ENCODE data around the gene C12orf42. TPM values are rescaled to one million over a fixed set of nuclear protein-coding genes. Genes with fewer than 3 reads are reported as not detected.

The C12orf42 gene
- total and polyA plus RNA-seq, 2 of the 4 experiments (the other 2 are of a cell fraction), result not detected

- Histone ChIP-seq H3K56ac (ENCODE audit: extremely low read depth, insufficient read depth, low read length) (no peak overlapping the region), H3K23ac (ENCODE audit: low read depth, low read length) (no peak overlapping the region), H3K4me3 (ENCODE audit: insufficient read depth, low read depth, low read length) (no peak overlapping the region), H3K14ac (replicated peaks; ENCODE audit: low read depth, low read length) (no peak overlapping the region), H3K4me2 (ENCODE audit: low read depth, low read length) (no peak overlapping the region), H2BK20ac (ENCODE audit: low read depth, low read length) (no peak overlapping the region), H3K4me1 (ENCODE audit: control insufficient read depth, insufficient read depth, low read length) (no peaks in the 10 kb centered on the region), H3K18ac (ENCODE audit: low read depth, low read length) (no peak overlapping the region), H2BK15ac (ENCODE audit: low read depth, low read length) (no peak overlapping the region), H3K27me3 (ENCODE audit: control insufficient read depth, insufficient read depth, low read length) (no peaks in the 10 kb centered on the region), H2BK5ac (ENCODE audit: low read depth, low read length, poor library complexity, severe bottlenecking) (no peak overlapping the region), H3K79me1 (ENCODE audit: low read depth in 1 of 2, low read length in 2 of 2) (no peaks in the 10 kb centered on the region), H3K36me3 (ENCODE audit: control insufficient read depth, insufficient read depth, low read length) (no peaks in the 10 kb centered on the region), H3K9ac (ENCODE audit: low read depth, low read length) (no peak overlapping the region), H3K9me3 (ENCODE audit: control insufficient read depth, insufficient read depth, low read length) (peaks cover 8% of the 10 kb centered on the region), H3K27ac (ENCODE audit: insufficient read depth, low read length) (no peak overlapping the region), H4K5ac (ENCODE audit: low read depth, low read length) (no peak overlapping the region), H2AK9ac (replicated peaks; ENCODE audit: low read depth, low read length, poor library complexity) (no peak overlapping the region), H4K20me1 (ENCODE audit: insufficient read depth, low read length) (no peaks in the 10 kb centered on the region), H3K4ac (ENCODE audit: low read depth, low read length) (no peak overlapping the region), H3K9me1 (ENCODE audit: insufficient read depth, low read length) (no peaks in the 10 kb centered on the region), H4K91ac (ENCODE audit: insufficient read depth, low read depth, low read length) (no peak overlapping the region), H2AK5ac (ENCODE audit: low read depth, low read length) (no peak overlapping the region), H2AFZ (replicated peaks; ENCODE audit: low read length, poor library complexity) (no peak overlapping the region), H2BK120ac (ENCODE audit: low read depth, low read length) (no peak overlapping the region), H4K8ac (ENCODE audit: low read depth in 2 of 2, low read length in 2 of 2) (no peak overlapping the region)
- dilution Hi-C loops (cut with HindIII; ENCODE audit: low sequenced_read_pairs, unreplicated experiment), result no loop called here
- ChIA-PET CTCF (no interaction called here), POLR2A (ENCODE audit: unreplicated experiment) (no interaction called here)
- ATAC-seq (ENCODE audit: low read depth), result no peak
- BruUV-seq (replicated peaks), result no TSS peak
- in situ Hi-C loops (cut with MboI; ENCODE audit: low sequenced_read_pairs), result no loop called here
- no peak for TF ChIP-seq RAD21 (IDR thresholded peaks at IDR 0.05; ENCODE audit: low read length)
- TF ChIP-seq RCOR1 (IDR thresholded peaks at IDR 0.05; ENCODE audit: insufficient replicate concordance, low read length), result no peak
- no peak for TF ChIP-seq MAFK (IDR thresholded peaks at IDR 0.05; ENCODE audit: low read depth, low read length)
- no peak for TF ChIP-seq BHLHE40 (IDR thresholded peaks at IDR 0.05; ENCODE audit: low read depth, low read length)
- no peak for DNase-seq
- intact Hi-C loops (cut with micrococcal nuclease), result no loop called here
Measured at GRCh38 chr12:103336940-103337339, 158.8 kb downstream of the C12orf42 start.

All from IMR-90 (cell line).